Peyer's patch (tissue), 4 donors: ENCODE results near the gene SLC20A1.

Experiments
- POLR2A ChIP-seq, 2 donors: fragments of 450-650 bp; IDR thresholded peaks; one replicate each; pipeline ENCODE4 v1.5.1; 2017; ENCODE audit warnings: antibody characterized with exemption in 2 of 2, mild to moderate bottlenecking in 2 of 2, moderate library complexity in 2 of 2
- TF ChIP-seq, protein P1 (sequence below), 6 experiments: fragments of 450-650 bp in 4 of 6; fragments of 200-600 bp in 2 of 6; sonication (generic) in 1 of 6; IDR thresholded peaks; one replicate each; pipeline ENCODE4 v1.5.1; 2017 to 2019; ENCODE audit warnings: antibody characterized with exemption in 6 of 6, mild to moderate bottlenecking in 3 of 6, moderate library complexity in 1 of 6

DNA sequence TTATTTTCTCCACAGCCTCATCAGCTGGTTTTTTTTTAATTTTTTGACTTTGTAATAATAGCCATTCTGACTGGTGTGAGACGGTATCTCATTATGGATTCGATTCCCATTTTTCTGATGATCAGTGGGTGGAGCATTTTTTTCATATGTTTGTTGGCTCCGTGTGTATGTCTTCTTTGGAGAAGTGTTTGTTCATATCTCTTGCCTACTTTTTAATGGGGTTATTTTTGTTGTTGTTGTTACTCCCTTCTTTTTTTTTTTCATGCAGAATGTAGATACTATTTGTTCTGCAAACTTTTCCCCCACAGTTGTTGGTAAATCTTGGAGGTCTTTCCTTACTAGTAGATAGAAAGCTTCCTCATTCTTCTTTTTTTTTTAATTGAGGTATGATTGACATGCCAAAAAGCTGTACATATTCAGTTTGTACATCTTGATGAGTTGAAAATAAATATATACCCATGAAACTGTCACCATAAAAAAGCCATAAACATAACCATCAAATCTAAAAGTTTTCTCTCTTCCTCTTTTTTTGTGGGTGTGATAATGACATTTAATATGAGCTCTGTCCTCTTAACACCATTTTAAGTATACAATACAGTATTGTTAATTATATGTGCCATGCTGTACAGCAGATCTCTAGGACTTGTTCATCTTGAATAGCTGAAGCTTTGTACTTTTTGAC, 53.2 kb downstream of the SLC20A1 start:
- TF ChIP-seq, protein P1, sequence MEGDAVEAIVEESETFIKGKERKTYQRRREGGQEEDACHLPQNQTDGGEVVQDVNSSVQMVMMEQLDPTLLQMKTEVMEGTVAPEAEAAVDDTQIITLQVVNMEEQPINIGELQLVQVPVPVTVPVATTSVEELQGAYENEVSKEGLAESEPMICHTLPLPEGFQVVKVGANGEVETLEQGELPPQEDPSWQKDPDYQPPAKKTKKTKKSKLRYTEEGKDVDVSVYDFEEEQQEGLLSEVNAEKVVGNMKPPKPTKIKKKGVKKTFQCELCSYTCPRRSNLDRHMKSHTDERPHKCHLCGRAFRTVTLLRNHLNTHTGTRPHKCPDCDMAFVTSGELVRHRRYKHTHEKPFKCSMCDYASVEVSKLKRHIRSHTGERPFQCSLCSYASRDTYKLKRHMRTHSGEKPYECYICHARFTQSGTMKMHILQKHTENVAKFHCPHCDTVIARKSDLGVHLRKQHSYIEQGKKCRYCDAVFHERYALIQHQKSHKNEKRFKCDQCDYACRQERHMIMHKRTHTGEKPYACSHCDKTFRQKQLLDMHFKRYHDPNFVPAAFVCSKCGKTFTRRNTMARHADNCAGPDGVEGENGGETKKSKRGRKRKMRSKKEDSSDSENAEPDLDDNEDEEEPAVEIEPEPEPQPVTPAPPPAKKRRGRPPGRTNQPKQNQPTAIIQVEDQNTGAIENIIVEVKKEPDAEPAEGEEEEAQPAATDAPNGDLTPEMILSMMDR (IDR thresholded peaks at IDR 0.05) = no peak
- TF ChIP-seq POLR2A (IDR thresholded peaks at IDR 0.05) = no peak
